Loucy (cell line): ENCODE results near the gene MCM3AP.

Experiments
- H2AFZ ChIP-seq: fragments of 200-600 bp; sonication (generic); 2 replicates; pipeline ENCODE4 v1.6.0; 2016; ENCODE audit warnings: antibody characterized with exemption, mild to moderate bottlenecking, low read length, moderate library complexity
- H3F3A ChIP-seq: fragments of 200-600 bp; 2 replicates; pipeline ENCODE4 v1.6.0; 2016; ENCODE audit warnings: antibody characterized with exemption, low read depth, mild to moderate bottlenecking
- H3K27me3 ChIP-seq: fragments of 200-600 bp; sonication (generic); 2 replicates; pipeline ENCODE4 v1.6.1; 2014; ENCODE audit warnings: low read length, mild to moderate bottlenecking; ENCODE audit not compliant: insufficient read depth, poor library complexity, severe bottlenecking
- H3K36me3 ChIP-seq: fragments of 200-600 bp; sonication (generic); 2 replicates; pipeline ENCODE4 v1.6.1; 2016; ENCODE audit warnings: low read length; ENCODE audit not compliant: insufficient read depth
- H3K4me1 ChIP-seq: fragments of 200-600 bp; sonication (generic); 2 replicates; pipeline ENCODE4 v1.5.1; 2014; ENCODE audit warnings: low read length, mild to moderate bottlenecking; ENCODE audit not compliant: insufficient read depth, poor library complexity, severe bottlenecking
- H3K4me2 ChIP-seq: fragments of 200-600 bp; sonication (generic); 2 replicates; pipeline ENCODE4 v1.6.0; 2014; ENCODE audit warnings: antibody characterized with exemption, low read length, low read depth, mild to moderate bottlenecking; ENCODE audit not compliant: poor library complexity, severe bottlenecking
- H3K4me3 ChIP-seq: fragments of 200-600 bp; sonication (generic); 2 replicates; pipeline ENCODE4 v1.5.1; 2014; ENCODE audit warnings: low read length, mild to moderate bottlenecking, mixed read lengths; ENCODE audit not compliant: poor library complexity, severe bottlenecking
- H3K79me2 ChIP-seq: fragments of 200-600 bp; sonication (generic); 2 replicates; pipeline ENCODE4 v1.6.1; 2014; ENCODE audit warnings: low read length; ENCODE audit not compliant: insufficient read depth
- H3K9ac ChIP-seq: fragments of 200-600 bp; sonication (generic); 2 replicates; pipeline ENCODE4 v1.6.0; 2014; ENCODE audit warnings: mild to moderate bottlenecking, low read depth, low read length, moderate library complexity; ENCODE audit not compliant: poor library complexity, severe bottlenecking
- H3K9me2 ChIP-seq: fragments of 200-600 bp; sonication (generic); replicated peaks from 2 replicates; pipeline ENCODE4 v1.6.1; 2016; ENCODE audit warnings: low read depth, low read length, mixed read lengths
- H3K9me3 ChIP-seq: fragments of 200-600 bp; sonication (generic); 2 replicates; pipeline ENCODE4 v1.6.1; 2014; ENCODE audit warnings: mild to moderate bottlenecking, antibody characterized with exemption, low read length, low read depth; ENCODE audit not compliant: insufficient read depth
- H4K20me1 ChIP-seq: fragments of 200-600 bp; sonication (generic); 2 replicates; pipeline ENCODE4 v1.6.0; 2014; ENCODE audit warnings: antibody characterized with exemption, low read length, mild to moderate bottlenecking; ENCODE audit not compliant: insufficient read depth, poor library complexity, severe bottlenecking
- CTCF ChIP-seq: fragments of 200-600 bp; sonication (generic); conservative IDR thresholded peaks from 2 replicates; pipeline ENCODE4 v1.5.1; 2014; ENCODE audit warnings: mild to moderate bottlenecking, antibody characterized with exemption, low read length
- EZH2phosphoT487 ChIP-seq: fragments of 200-600 bp; IDR thresholded peaks from 2 replicates; pipeline ENCODE4 v1.6.1; 2018; ENCODE audit warnings: antibody characterized with exemption, mild to moderate bottlenecking, moderate library complexity, borderline replicate concordance

Gene MCM3AP

DNA sequence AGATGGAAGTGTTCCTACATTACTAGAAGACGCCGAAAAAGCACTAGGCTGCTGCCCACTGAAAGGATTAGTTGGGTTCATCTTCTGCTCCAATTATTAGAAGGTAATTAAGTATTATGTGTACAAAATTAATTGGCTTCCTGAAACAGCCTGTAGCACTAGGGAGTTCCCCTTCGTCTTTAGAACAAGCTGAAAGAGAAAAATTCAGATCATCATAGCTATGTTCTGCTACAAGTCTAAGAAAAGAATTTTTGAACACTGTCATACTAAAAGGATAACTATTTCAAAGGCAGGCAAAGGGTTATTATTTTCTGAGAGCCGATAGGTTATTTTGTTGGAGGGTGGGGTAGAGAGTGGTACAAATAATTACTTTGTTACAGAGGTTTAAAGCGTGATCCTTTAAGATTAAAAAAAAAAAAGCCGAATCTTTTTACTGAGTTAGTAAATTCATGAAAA is at the start of gene MCM3AP:
Gene MCM3AP, minus strand, starts transcription at position 406 of the 456 bp plus-strand sequence. Its CDS starts 325 bp downstream, at position 81.
- peaks cover 46% of the 10 kb centered on the region for H4K20me1 ChIP-seq
- peak within 1 kb of the TSS; percentile 82 for H3K9ac ChIP-seq
- no peaks in the 10 kb centered on the region for H3K27me3 ChIP-seq
- peak within 1 kb of the TSS; percentile 90 for H3K4me2 ChIP-seq
- H3K4me3 ChIP-seq = peak within 1 kb of the TSS; percentile 76
- 0 out of 2 replicates have a peak, but pooled peaks cover 2% of the 10 kb centered on the region for H3F3A ChIP-seq
- H2AFZ ChIP-seq = peak within 1 kb of the TSS; percentile 80
- peaks cover 57% of the 10 kb centered on the region for H3K79me2 ChIP-seq
- H3K36me3 ChIP-seq = no peaks in the 10 kb centered on the region
- no peaks in the 10 kb centered on the region for H3K9me2 ChIP-seq
- TF ChIP-seq CTCF = no peak
- TF ChIP-seq EZH2phosphoT487 = no peak
- H3K4me1 ChIP-seq = peaks cover 43% of the 10 kb centered on the region
- no peaks in the 10 kb centered on the region for H3K9me3 ChIP-seq

DNA sequence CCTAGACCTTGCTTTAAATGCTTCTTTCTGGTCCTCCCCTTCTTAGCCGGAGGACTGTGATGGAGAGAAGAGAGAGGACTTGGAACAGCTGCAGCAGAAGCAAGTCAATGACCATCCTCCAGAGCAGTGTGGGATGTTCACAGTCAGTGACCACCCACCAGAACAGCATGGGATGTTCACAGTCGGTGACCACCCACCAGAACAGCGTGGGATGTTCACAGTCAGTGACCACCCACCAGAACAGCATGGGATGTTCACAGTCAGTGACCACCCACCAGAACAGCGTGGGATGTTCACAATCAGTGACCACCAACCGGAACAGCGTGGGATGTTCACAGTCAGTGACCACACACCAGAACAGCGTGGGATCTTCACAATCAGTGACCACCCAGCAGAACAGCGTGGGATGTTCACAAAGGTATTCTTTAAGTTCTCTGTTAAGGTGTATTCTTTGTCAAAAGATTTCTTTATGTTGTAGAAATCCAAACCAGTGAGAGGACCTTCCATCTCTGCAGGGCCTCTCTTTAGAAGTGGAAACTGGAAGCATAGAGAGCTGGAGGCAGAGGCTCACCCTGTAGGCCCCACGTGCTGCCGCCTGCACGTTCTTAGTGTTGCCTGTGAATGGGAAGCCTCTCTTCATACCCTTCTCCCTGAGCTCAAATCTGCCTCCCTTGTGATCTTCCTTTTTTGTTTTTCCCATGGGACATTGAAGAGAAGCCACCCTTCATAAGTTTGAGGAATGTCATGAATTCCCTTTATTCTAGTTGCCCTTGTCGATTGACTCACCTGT is 49.1 kb upstream of the MCM3AP start:
- Histone ChIP-seq H2AFZ (no peak overlapping the region), H3K9ac (no peak overlapping the region), H3K4me3 (no peak overlapping the region), H3K9me2 (no peaks in the 10 kb centered on the region), H3K36me3 (peaks cover 75% of the 10 kb centered on the region), H3K4me1 (peaks cover 2% of the 10 kb centered on the region), H3K79me2 (peaks cover 51% of the 10 kb centered on the region), H3K9me3 (no peaks in the 10 kb centered on the region), H3F3A (no peaks in the 10 kb centered on the region), H4K20me1 (peaks cover 12% of the 10 kb centered on the region), H3K27me3 (no peaks in the 10 kb centered on the region), H3K4me2 (no peak overlapping the region)
- TF ChIP-seq EZH2phosphoT487 (no peak), CTCF (no peak)

DNA sequence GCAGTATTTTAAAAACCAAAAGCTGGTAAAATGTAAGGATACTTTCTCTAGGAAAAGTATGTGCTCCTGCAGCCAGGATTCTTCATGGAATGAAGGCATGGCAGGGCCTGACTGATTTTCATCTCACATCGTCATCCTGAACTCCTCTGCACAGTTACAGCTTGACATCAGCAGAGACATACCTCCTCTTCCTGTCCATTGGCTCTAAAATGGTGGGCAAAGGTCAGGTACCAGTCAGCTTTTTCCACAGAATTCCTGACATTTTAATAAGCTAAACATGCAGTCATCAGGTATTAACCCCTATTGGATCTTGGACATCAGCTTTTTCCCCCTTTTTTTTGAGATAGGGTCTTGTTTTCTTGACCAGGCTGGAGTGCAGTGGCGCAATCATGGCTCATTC is 44.4 kb upstream of the MCM3AP start:
- H3K4me3 ChIP-seq = no peak overlapping the region
- H3K9me3 ChIP-seq = no peaks in the 10 kb centered on the region
- H3K4me2 ChIP-seq = no peak overlapping the region
- peaks cover 81% of the 10 kb centered on the region for H3K79me2 ChIP-seq
- H3K36me3 ChIP-seq = peaks cover 41% of the 10 kb centered on the region
- H3K9me2 ChIP-seq = no peaks in the 10 kb centered on the region
- peaks cover 34% of the 10 kb centered on the region for H3K4me1 ChIP-seq
- no peak for TF ChIP-seq CTCF
- TF ChIP-seq EZH2phosphoT487 = no peak
- H3K27me3 ChIP-seq = no peaks in the 10 kb centered on the region
- peaks cover 25% of the 10 kb centered on the region for H4K20me1 ChIP-seq
- H2AFZ ChIP-seq = no peak overlapping the region
- H3F3A ChIP-seq = no peaks in the 10 kb centered on the region
- H3K9ac ChIP-seq = no peak overlapping the region
